SK-MEL-5 (cell line): ENCODE measurements around the gene EIF3F. TPM values are rescaled to one million over a fixed set of nuclear protein-coding genes. Genes with fewer than 3 reads are reported as not detected.

Experiments
- DNase-seq: peaks from one replicate; pipeline ENCODE4 v3.0.0-alpha.2; 2016; ENCODE audit warnings: low read depth, low spot score
- in situ Hi-C: cut with HindIII; loops from 2 replicates; pipeline ENCODE4 v1.10.0; 2016; ENCODE audit warnings: low sequenced_read_pairs, high pct_unique_total_duplicates, low pct_unique_long_range_greater_than_20kb
- total RNA-seq: library from RNA; depleted of rRNA; stranded (reverse); fragments of >200 nt; shearing (Covaris generic); gene quantifications from 2 replicates; pipeline ENCODE4 v1.2.3, GENCODE V29; 2014

The EIF3F gene
- total RNA-seq, 1 experiment from 2014 or later: 378 TPM

GRCh38 chr11:8016440-8016839 is 29.3 kb downstream of the EIF3F start:
- DNase-seq: no peak
- in situ Hi-C loops: no loop called here

DNA sequence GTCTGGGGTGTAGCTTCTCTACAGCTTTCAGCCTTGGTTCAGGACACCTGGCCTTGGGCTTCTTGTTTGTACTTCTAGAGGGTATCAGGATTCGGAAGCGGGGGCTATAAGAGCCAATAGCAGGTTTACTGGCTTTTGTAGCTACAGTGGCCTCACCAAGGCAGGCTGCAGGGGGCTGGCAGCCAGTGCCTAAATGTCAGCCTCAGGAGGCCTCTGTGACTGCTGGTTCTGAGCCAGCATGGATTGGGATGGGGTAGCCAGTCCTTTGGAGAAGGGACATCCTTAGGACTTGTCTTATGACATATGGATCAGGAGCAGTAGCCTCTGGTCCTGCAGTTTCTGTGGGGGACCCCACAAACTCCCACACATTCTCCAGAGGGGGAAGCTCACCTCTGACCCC is 29.9 kb downstream of the EIF3F start:
- in situ Hi-C loops: no loop called here
- DNase-seq: no peak

- in situ Hi-C loops: no loop called here
- DNase-seq: no peak
Observed at GRCh38 chr11:8017894-8018483, 30.9 kb downstream of the EIF3F start.

DNA sequence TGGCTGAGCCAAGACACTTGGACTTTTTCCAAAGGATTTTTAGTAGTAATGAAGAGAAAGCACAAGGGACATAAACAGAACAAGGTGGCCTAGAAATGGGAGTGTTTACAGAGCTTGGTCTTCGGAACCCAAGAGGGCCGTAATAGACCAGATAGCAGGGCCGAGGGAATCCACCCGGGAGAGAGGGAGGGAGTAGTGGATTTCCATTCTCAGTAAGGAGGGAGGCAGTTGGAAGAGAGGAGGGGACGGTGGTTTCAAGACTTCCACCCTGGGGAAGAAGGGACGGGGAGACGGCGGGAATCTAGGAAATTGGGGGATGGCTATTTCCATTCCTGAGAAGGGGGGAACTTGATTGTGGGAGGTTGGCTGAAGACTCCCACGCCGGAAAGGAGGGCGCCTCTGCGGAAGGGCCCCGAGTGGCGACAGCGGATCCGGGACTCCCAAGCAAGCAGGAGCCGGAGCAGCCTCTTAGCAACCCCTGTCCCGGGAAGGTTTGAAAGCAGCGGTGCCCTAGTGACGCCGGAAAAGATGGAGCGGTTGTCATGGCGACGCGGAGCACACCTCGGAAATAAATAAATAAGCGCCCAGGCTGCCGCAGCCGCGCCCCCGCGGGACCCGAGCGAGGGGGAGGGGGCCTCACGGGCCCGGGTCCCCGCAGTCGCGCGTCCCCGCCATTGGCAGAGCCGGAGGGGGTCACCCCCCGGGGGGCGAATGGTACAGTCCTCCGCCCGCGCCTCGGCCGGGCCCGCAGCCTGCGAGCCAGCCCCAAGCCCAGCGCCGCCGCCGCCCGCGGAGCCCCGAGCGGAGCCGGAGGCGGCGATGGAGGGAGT is 31.6 kb downstream of the EIF3F start:
- no peak for DNase-seq
- in situ Hi-C loops: no loop called here

GRCh38 chr11:8019314-8020243 is 32.4 kb downstream of the EIF3F start:
- DNase-seq: no peak
- in situ Hi-C loops: no loop called here

DNA sequence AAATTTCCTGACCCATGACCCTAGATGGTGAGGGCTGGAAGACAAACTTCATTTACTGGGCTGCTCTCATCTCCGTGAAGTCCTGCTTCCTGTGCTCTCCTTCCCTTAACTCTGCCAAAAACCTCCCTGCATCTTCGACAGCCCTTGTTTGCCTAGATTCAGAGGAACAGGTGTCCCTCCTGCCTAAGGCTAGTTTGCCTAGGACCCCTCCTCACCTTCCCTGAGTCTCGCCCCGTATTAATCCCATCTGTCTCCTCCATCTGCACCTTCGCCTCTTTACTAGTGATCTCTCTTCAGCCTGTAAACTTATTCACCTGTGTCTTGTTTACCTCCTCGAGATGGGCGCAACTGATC is 33.1 kb downstream of the EIF3F start:
- in situ Hi-C loops: no loop called here
- DNase-seq: no peak

DNA sequence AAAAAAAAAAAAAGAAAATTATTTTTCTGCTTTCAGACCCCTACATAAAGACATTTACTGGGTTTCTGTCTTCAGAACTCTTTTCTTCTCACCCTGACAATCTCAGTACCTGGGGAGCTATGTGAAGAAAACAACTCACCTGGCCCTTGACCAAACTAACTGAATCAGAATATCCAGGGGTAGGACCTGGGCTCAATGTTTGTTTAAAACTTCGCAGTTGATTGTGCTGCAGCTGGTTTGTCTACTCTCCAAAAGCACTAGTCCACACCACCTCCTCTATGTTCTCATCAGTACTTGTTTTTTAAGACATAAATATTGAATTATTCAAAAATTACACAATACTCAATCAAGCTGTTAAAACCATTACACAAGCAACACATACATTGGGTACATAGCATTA is 34.8 kb downstream of the EIF3F start:
- in situ Hi-C loops: no loop called here
- no peak for DNase-seq

DNA sequence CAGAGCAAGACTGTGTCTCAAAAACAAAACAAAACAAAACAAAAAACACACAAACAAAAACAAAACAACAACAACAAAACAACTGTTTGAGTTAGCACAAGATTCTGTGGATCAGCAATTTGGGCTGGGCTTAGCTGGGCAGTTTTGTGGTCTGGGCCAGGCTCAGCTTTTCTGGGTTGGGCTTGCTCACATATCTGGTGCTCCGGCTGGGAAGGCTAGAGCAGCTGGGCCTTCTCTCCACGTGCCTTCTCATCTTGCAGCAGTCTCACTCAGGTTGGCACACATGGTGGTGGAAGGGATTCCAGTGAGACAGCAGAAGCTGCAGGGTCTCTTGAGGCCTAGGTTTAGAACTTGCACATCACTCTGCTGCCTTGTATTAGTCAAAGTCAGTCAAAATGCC is 35.7 kb downstream of the EIF3F start:
- in situ Hi-C loops: no loop called here

DNA sequence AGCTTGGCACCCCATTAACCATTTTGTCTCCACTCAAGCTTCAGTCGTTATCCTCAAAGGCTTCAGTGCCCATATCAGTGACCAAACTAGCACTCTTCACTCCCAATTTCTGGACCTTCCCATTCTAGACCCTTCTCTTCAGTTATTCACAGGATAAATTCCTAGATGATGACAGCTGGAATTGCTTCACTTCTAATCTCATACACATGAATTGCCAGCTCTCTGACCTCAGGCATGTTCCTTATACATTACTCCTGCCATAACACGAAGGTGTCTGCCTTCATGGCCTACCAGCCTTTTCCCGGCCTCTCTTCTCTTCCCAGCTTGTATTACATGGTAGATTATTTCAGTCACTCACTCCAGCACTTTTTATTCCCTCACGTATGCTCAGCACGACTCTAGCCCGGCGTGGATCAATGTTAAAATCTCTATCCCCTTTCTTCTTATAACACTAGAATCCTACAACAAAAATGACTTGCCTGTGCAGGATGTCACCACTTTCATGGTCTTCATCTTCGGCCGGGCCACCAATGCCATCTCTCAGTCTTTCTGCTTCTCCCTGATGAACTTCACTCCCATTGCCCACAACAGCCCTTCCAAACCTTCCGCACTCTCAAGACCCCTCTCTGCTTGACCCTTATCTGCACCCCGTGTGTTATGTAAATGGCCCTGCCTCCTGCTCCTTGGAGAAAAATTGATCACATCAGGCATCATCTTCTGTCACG is 36.9 kb downstream of the EIF3F start:
- in situ Hi-C loops: no loop called here
- DNase-seq: no peak

More for the DNA sequence above, 35.7 kb downstream of the EIF3F start:
- DNase-seq: no peak

- no peak for DNase-seq
- in situ Hi-C loops: no loop called here
Observed at GRCh38 chr11:8025123-8025522, 38.0 kb downstream of the EIF3F start.

DNA sequence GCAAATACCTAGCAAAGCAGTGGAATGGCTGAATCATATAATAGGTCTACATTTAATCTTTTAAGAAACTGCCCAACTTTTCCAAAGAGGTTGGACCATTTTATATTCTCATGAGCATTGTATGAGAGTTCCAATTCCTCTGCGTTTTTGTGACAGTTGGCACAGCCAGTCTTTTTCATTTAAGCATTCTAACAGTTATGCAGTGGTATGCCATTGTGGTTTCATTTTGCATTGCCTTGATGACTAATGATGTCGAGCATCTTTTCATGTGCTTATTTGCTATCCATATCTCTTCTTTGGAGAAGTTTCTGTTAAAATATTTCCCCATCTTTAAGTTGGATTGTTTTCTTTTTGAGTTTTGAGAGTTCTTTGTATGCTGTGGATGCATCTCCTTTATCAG is 38.7 kb downstream of the EIF3F start:
- DNase-seq: no peak
- in situ Hi-C loops: no loop called here

GRCh38 chr11:8026982-8027381 is 39.8 kb downstream of the EIF3F start:
- in situ Hi-C loops: no loop called here
- DNase-seq: no peak

DNA sequence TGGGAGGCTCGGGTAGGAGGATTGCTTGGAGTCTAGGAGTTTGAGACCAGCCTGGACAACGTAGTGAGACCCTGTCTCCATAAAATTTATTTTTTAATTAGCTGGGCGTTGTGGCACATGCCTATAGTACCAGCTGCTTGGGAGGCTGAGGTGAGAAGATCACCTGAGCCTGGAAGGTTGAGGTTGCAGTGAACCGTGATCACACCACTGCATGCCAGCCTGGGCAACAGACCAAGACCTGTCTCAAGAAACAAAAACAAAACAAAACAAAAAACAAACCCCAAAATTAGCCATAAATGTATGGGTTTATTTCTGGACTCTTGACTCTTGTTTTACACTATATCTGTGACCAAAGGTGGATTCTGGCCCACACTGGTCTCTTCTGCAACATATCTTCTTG is 41.6 kb downstream of the EIF3F start:
- in situ Hi-C loops: no loop called here
- no peak for DNase-seq

DNA sequence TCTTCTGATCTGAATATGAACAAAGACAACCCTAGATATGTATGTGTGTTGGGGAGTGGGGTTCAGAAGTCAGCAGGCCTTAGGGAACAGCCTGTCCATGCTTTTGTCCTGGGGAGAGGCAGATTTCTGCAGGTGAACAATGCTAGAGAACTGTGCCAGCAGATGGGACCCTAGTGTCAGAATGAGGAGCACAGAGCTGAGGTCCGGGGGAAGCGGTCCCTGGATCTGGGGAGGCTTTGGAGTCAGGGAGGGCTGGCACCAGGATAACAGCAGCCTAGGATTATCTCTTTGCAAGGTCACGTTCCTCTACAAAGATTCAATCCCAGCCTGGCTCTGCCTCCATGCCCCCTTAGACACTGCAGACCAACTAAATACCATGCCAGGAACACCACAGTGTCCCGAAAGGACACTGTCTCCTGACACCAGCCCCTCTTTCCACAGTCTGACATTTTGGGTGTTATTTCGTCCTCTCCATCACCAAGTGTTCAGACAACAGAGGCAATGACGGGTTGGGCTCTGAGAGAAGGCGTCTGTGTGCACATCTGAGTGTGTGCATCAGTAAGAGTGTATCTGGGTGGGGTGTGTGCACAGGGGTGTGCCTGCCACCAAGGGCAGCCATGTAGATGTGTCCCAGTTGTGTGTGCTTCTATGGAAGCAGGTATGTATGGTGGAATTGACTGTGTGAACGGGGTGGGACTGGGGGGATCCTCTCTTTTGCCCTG is 43.5 kb downstream of the EIF3F start:
- DNase-seq: no peak
- in situ Hi-C loops: no loop called here

GRCh38 chr11:8031248-8032115 is 44.3 kb downstream of the EIF3F start:
- in situ Hi-C loops: no loop called here
- DNase-seq: no peak

DNA sequence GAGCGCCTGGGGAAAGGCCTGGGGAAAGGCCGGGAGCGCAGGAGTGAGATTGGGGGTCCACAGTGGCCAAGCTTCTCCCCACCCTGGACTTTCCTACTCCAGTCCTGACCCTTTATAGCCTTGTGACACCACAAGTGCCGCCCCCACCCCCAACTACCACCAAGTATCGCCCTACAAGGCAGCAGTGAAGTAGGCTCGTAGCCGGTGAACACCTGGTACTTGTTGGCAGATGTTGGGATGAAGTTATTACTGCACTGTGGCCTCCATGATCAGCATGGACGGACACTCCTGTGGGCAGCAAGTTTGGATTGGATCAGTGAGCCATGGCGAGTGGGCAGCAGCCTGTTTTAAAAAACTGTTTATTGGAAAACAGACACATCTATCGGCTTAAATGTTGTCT is 45.0 kb downstream of the EIF3F start:
- in situ Hi-C loops: no loop called here
- no peak for DNase-seq
